Right lobe of liver (tissue), 4 donors: ENCODE data around the gene KLHL14.

ENCODE experiments used
- POLR2A ChIP-seq: fragments of 450-650 bp; IDR thresholded peaks from one replicate; pipeline ENCODE4 v1.6.1; 2017; ENCODE audit warnings: antibody characterized with exemption, mild to moderate bottlenecking
- TF ChIP-seq, protein P1 (sequence below), 4 donors: fragments of 200-600 bp in 3 of 4; fragments of 450-650 bp in 1 of 4; IDR thresholded peaks; one replicate each; pipeline versions ENCODE4 v1.5.1 to v1.8.0; 2016 to 2022; ENCODE audit warnings: antibody characterized with exemption in 4 of 4, mild to moderate bottlenecking in 2 of 4
- donor health status: DM: no; HTN: no; CAD: no.
- donor health status: DM: no; HTN: no; CAD: no.
- donor health status: DM: no; HTN: yes; CAD: no.

DNA sequence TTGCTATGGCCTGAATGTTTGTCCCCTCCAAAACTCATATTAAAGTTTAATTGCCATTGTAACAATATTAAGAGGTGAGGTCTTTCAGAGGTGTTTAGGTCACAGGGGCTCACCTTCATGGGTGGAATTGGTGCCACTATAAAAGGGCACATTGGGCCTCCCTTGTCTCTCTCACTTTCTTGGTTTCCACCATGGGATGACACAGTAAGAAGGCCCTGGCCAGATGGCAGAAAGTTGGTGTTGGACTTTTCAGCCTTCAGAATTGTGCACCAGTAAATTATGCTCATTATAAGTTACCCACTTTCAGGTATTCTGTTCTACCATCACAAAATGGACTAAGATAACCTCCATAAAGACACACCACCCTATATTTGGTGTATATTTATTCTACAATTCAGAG is 102.1 kb downstream of the KLHL14 start:
- TF ChIP-seq, protein P1, sequence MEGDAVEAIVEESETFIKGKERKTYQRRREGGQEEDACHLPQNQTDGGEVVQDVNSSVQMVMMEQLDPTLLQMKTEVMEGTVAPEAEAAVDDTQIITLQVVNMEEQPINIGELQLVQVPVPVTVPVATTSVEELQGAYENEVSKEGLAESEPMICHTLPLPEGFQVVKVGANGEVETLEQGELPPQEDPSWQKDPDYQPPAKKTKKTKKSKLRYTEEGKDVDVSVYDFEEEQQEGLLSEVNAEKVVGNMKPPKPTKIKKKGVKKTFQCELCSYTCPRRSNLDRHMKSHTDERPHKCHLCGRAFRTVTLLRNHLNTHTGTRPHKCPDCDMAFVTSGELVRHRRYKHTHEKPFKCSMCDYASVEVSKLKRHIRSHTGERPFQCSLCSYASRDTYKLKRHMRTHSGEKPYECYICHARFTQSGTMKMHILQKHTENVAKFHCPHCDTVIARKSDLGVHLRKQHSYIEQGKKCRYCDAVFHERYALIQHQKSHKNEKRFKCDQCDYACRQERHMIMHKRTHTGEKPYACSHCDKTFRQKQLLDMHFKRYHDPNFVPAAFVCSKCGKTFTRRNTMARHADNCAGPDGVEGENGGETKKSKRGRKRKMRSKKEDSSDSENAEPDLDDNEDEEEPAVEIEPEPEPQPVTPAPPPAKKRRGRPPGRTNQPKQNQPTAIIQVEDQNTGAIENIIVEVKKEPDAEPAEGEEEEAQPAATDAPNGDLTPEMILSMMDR (IDR thresholded peaks at IDR 0.05): no peak
- no peak for TF ChIP-seq POLR2A
